ENCODE measurements around the gene TBC1D4.
"Not testable (repeated sequence)": the region's sequence is repeated elsewhere in the genome, so short reads cannot be mapped to it uniquely, and the experiment has no call there.

The TBC1D4 gene

DNA sequence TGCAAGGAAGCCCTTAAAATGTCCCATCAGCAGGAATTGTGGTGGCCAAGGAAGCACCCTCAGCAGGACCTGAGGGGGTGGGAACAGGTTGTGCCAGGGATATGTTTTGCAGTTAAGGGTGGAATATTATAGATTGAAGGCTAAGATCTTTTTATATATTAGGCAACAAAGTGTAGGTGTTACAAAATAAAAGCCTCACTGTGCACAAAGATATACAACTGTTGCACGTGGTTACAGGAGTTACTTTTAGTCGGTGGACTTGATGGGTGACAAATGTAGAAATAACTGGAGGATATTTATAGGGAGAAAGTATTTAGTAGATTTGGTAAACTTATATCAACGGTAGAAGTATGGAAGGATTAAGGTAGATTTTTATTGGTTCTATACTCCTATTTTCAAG lies 35.1 kb downstream of the TBC1D4 start:
- DNase-seq = no peak

DNA sequence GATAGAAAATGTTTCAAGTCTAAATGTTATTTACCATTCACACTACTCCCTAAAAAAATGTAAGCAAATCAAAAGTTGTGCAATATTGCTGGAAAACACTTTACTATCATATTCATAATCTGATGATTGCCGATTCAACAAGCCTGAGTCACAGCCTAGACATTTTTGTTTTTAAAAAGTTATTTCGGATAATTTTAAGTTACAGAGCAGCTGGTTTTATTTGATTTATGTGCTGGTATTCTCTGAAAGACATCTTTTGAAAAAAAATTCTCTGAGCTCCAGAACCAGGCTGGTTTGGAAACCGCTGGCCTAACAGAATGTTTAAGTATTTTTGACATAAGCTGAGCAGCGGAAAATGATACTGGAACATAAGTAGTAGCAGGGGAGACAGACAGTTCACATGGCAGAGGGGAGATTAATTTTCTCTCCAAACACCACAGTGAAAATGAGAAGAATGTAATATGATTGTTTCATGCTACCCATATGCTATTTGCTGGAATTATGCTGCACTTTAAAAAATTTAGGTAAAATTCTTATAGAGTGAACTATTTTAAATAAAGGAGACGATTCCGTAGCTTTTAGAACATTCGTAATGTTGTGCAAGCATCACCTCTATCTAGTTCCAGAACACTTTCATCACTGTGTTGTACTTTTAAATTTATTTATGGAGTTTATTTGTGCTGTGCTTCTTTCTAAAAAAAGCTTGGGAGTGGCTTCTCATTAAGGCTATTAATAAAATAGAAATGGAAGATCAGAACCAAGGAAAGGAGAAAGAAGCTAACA lies 36.1 kb downstream of the TBC1D4 start:
- DNase-seq = no peak

DNA sequence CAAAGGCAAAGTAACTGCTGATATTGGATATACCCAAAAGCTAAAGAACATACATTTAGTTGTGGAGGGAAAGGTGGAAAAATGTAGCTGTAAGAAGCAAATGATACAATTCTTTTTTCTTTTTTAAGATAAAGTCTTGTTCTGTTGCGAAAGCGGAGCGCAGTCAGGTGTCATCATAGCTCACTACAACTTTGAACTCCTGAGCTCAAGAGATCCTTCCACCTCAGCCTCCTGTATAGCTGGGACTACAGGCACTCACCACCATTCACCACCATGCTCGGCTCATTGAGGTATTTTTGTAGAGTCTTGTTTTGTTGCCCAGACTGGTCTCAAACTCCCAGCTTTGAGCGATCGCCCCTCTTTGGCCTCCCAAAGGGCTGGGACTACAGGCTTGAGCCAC lies 38.0 kb downstream of the TBC1D4 start:
- no peak for DNase-seq

DNA sequence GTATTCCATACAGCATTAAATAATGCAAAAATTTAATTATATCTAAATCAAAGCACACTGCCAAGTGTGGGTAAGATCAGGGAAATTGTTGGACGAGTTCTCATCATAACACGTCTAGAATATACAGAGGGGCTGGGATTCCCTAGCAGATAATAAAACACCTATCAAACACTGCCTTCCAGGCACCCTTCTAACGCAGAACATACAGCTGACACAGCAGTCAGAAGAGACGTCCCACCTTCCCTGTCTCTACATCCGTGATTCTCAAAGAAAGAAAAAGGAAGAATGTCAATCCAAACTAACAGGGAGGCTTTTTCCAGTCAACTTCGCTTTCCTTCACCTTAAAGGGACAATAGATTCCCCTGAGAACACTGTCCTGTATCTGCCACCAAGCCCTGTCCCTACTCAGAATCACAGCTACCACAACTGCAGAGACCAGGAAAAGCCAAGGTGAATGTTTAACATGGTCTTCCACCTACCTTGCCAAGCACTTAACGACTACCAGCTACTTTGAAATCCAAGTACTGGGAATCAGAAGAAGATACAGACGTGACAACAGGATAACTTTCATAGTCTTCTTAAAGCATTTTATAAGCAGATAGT lies 38.5 kb downstream of the TBC1D4 start:
- no peak for DNase-seq

DNA sequence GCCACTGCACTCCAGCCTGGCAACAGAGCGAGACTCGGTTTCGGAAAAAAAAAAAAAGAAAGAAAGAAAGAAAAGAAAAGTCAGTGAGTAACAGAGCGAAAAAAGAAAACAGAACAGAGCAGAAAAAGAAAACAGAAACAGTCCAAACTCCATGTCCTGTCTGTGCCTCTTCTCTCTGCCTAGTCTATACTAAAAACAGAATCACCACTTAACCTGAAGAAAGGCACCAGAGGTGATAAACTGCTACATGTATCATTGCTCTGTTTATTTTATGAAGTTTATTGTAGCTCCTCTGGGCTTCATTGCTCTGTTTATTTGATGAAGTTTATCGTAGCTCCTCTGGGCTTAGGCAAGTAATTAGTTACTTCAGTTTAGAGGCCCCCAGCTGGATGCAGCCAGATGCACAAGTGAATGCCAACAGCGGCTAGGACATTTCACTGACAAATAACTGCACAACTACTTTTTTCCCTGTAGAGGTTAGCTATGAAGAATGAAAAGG lies 39.2 kb downstream of the TBC1D4 start:
- no peak for DNase-seq

DNA sequence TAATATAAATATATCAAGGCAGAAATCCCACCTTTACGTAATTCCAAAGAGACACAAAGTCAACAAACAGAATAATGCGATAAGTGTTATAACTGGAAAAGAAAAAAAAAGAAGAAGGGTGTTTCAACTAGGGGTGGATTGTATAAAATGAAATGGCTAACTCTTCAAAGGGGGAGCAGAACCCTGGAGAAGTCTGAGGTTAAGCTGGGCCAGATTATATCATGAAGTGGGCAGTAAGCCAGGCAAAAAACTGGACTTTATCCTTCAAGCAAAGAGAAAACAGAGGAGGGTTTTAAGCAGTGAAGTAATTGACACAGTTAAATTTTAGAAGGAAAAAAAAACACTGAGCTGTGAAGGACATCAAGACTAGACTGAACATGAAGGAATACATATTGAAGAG lies 41.9 kb downstream of the TBC1D4 start:
- DNase-seq = no peak

DNA sequence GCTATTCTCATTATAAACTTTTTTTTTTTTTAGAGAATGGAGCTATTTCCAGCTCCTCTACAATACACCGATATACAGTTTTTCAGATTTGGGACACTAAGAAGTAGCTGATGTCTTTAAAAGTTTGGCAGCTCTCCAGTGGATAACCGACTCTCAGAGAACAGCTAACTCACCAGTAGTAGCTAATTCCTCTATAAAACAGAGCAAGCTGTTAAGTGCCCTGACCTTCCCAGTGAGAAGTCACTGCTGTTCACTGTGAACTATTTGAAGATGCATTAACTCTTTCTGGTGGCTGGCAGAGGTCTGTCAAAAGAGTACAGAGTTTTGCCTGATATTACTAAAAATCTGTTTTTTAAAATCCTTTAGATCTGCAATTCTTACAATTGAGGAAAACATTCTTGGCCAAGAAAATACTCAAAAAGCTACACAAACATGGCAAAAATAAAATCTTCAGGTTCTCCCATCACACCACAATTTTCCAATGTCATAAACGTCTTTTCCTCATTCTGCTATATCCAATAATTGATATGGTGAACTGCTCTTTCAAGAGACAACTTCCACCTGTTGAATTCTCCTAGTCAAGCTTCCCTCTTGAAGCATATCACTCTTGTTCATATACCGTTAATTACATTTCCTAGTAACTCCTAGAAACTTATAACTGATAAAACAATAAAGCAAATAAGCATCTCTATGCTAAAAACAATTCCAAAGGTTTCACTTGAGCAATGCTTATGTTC lies 44.2 kb downstream of the TBC1D4 start:
- no peak for DNase-seq

DNA sequence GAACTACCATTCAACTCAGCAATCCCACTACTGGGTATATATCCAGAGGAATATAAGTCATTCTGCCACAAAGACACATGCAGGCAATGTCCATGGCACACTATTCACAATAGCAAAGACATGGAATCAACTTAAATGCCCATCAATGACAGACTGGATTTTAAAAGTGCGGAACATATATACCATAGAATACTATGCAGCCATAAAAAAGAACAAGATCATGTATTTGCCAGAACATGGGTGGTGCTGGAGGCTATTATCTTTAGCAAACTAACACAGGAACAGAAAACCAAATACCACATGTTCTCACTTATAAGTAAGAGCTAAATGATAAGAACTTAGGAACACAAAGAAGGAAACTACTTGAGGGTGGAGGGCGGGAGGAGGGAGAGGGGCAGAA lies 47.8 kb downstream of the TBC1D4 start:
- DNase-seq = not testable (repeated sequence)

DNA sequence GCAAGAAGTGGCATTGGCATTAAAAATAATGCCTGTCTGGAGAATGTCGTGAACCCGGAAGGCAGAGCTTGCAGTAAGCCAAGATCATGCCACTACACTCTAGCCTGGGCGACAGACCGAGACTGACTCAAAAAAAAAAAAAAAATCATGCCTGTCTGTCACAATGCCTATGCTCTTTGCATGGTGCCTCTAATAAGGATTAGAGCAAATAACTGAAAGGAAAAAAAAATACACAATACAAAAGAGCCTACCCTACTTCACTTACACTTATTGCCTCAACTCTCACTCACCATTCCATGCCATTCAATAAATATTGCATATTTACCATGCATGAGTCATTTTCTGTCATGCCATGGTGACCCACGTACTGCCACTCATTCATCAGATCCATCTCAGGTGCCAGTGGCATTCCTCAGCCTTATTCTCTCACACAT lies 49.1 kb downstream of the TBC1D4 start:
- DNase-seq = no peak

DNA sequence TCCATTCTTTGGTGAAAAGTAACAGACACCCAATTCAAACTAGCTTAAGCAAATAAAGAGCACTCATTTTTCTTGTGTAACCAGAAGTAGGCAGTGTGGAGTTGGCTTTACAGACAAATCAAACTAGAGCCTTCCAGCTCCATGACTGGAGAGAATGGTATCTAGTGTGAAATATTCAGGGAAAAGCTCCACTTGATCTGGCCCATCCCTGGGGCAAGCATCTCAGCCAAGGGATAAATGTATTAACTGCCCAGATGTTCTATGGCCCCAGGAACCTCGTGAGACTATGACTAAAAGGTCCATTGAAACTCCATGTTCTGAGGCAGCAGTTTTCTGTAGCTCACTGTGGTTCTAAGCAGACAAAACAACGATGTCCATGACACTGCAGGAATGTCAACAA lies 49.9 kb downstream of the TBC1D4 start:
- DNase-seq = no peak

DNA sequence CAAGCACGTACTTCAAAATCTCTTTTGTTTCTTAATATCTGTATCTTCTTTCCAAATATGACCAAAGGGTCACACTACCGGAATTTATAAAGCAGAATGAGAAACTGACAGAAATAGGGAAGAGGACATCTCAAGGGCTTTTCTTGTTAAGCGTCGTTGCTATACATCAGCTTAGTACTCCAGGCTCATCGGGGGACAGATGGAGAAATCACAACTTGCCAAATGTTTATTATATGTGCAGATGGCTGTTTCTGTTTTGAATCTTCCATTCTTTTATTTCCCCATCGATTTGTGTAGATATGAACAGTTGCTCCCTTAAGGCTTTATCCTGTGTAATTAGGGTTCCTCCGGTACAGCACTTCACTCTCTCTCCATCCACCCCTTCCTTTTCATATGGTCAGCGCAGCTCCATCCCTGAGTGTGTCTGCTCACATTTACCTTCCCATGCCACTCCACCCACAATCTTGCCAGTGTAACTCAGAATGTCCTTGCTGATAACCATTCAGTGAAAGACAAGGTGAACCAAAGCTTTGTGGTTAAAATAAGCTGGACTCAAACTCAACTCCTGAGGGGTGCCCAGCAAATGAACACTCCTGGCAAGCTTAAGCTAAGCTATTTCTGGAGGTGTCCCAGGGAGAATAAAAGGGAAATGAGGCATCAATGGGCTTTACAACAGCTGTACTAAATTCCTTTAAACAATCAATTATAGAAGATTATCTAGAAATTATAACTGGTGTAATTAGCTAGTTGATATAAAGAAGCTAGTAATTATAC lies 51.3 kb downstream of the TBC1D4 start:
- DNase-seq = no peak

DNA sequence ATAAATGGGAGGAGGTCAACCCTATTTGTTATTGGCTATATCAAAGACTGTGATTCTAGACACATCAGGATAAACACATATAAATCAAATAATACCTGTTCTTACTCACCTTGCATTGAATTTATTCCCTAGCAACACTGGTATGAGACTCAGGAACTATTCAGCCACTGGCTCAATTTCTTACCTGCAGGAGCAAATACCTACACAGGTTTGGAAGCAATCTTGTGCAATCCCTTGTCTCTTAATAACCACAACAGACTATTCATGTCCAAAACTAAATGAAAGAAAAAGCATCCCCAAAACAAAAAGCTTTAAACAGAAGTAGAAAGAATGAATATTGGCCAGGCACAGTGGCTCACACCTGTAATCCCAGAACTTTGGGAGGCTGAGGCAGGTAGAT lies 55.5 kb downstream of the TBC1D4 start:
- DNase-seq = no peak

DNA sequence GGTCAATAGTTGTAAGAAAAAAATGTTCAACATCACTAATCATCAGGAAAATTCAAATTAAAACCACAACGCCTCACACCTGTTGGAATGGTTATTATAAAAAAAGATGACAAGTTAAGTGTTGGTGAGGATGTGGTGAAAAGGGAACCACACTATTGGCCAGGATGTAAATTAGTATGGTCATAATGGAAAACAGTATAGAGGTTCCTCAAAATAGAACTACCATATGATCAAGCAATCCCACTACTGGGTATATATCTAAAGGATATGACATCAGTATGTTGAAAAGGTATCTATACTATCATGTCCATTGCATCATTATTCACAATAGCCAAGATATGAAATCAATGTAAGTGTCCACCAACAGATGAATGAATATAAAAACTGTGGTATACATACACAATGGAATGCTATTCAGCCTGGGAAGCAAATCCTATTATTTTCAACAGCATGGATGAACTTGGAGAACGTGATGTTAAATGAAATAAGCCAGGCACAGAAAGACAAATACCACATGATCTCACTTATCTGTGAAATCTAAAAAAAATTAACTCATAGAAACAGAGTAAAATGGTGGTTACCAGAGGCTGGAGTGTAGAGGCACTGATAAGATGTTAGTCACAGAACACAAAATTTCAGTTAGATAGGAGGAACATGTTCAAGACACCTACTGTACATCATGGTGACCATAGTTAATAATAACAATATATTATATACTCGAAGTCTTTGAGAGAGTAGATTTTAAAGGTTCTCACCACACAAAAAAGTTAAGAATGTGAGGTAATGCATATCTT lies 56.6 kb downstream of the TBC1D4 start:
- DNase-seq = no peak

DNA sequence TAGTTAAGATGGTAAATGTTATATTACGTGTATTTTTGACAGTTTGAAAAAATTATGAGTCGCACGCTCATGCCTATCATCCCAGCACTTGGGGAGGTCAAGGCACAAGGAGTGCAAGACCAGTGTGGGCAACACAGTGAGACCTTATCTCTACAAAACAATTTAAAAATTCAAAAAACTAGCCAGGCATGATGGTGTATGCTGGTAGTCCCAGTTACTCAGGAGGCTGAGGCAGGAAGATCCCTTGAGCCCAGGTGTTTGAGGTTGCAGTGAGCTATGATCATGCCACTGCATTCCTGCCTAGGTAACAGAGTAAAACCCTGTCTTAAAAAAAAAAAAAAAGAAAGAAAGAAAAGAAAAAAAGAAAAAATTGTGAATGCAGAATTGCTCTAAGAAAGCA lies 58.0 kb downstream of the TBC1D4 start:
- no peak for DNase-seq

DNA sequence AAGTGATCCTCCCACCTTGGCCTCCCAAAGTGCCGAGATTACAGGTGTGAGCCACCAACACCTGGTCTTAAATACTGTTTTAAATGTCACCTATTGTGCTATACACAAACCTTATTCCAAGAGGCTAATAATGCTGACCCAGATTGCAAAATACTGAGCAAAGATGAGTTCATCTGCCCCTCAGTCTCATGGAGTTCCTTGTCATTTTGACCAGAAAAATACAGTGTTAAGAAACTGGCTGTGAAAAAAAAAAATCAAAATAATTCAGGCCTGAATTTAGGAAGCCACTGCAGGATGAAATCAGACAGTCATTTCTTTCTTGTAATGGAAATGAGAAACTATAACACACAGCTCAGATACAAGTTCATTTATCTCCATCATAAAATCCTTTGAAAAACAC lies 59.9 kb downstream of the TBC1D4 start:
- no peak for DNase-seq

DNA sequence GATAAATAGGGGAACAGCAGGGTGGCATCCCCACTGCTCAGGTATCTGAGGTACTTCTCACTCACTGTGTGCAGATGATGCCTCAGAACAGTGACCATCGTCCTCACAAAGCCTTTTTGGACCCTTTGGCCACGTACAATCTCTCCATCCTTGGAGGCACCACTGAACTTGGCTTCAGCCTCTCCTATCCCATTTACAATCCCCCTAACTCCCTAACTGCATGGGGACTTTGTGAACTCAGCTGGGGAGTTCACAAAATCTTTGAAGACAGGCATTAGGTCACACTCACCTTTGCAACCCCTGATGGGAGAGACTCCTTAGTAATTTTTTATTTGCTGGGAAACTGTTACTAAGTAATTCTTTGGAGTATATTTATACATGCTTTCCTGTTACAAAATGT lies 60.8 kb downstream of the TBC1D4 start:
- no peak for DNase-seq

DNA sequence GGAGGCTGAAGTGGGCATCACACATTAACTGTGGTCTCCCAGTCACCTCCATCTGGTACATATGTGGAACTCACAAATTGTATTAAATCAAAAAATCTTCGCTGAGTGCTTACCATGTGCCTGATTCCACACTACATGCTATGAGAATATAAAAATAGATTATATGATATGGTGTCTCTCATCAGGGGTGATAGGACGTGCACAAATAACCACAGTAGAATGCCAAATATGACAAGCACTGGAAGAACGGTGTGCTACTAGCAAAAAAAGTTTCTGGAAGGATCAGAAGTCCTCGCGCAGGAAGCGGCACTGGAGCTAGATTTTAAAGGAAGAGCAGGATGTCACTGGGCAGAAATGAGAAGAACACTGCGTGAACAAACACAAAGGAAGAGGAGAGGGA lies 62.3 kb downstream of the TBC1D4 start:
- no peak for DNase-seq

DNA sequence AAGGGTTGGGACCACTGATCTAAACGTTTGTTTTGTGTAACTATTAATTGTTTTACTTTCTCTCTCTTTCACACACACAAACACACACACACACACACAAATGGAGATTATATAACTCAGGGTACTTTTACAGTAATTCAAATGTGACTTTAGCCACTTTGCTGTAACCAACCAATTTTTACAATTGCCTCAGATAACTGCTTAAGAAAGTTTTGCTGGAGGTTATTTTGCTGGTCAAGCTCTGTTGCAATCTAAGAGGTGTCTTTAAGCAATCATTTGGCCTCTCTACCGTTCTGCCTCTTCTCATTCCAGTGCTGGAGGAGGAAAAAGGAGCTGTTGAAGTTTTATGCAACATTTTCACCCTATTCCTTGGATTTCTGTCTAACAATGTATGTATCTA lies 63.0 kb downstream of the TBC1D4 start:
- no peak for DNase-seq

DNA sequence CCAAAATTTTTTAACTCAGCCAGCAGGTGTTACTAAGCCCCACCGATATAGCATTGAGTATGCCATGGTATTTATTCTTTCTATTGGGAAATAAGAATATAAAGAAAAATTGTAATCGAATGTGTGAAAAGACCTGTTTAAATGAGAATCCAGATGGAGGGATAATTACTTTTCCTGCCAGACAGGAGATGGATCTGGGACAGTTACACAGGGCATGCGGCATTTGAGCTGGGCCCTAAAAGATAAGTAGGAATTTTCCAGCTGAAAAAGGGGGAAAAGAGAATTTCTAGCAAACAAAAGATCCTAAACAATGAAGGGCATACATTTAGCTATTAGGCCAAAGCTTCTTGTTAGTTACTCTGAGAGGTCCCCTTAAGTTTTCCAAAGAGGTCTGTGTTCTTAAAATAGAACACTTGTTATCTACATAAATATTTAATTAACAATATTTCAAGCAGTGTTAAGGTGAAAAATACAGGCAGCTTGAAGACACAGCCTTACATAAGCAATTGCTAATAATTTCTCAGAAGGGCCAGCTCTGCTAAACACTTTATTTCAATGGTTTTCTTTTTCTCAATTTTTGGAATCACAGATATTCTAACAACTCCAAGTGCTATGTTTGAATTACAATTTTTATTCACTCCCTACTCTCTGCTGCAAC lies 63.7 kb downstream of the TBC1D4 start:
- no peak for DNase-seq

DNA sequence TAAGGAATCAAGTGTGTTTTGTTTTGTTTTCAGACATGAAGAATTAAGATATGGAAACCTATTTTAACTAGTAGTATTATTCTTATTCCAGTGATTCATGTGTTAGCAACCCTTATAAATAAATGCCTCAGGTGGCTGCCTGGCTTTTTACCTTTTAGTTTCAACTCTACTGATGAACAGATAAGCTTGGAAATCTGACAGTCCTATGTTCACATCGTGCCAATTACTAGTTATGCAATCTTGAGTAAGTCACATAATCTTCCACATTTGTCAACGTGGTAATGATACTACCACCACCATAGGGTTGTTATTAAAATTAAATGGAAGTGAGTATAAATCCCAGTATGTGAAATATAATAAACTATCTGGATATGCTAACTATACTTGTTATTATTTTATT lies 64.3 kb downstream of the TBC1D4 start:
- DNase-seq = no peak

DNA sequence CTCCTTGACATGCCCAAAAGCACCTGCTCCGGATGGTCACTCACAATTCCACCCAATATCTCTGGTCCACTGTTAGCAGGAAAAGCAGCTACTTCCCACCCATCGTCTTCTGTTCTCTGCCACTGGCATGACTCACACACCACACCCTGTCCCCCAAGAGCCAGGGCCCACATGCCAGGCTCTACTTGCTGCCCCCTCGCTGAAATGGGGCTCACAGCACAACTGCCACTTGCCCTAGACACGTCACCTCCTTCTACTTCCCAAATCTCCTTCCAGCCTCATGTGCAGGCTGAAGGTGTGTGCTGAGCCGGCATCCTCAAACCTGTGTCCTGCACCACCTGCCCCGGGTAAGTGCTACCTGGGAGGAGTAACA lies 65.0 kb downstream of the TBC1D4 start:
- DNase-seq = no peak
